HepG2 (cell line): ENCODE data around the gene PNKP. TPM values are rescaled to one million over a fixed set of nuclear protein-coding genes. Genes with fewer than 3 reads are reported as not detected.

Source experiments
- ATAC-seq: fragments of 200-7000 bp; cut with Tn5 transposase; 3 replicates; pipeline ENCODE4 v1.9.1; 2020; ENCODE audit warnings: mild to moderate bottlenecking, moderate library complexity
- BruUV-seq: library from RNA; stranded (reverse); fragments of 400-500 nt; replicated peaks from 2 replicates; lab custom pipeline; 2021; lab: Mats Ljungman, UMichigan
- CTCF ChIA-PET: fragments of 300-600 bp; formaldehyde crosslinking; extraction: SDS; loops from one replicate; lab custom pipeline; 2021; ENCODE audit warnings: low total read pairs, inconsistent platforms, low intra/inter-chr PET ratio; lab: Yijun Ruan, JAX
- POLR2A ChIA-PET: fragments of 350-600 bp; sonication (Branson Sonifier 250); formaldehyde crosslinking; loops from one replicate; lab custom pipeline; 2020; ENCODE audit warnings: antibody characterized with exemption, inconsistent platforms; lab: Yijun Ruan, JAX
- DNase-seq: peaks from one replicate; pipeline ENCODE4 v3.0.0-alpha.2; 2015; ENCODE audit warnings: low spot score
- FAIRE-seq: peaks from 3 replicates; lab custom pipeline; 2011; peaks lifted over from hg19 to GRCh38; lab: Jason Lieb, UNC
- H2AFZ ChIP-seq: one replicate; pipeline ENCODE4 v1.6.1; 2011; ENCODE audit warnings: low read length, inconsistent platforms
- H3K27ac ChIP-seq: fragments of 300-600 bp; 3 replicates; pipeline ENCODE4 v1.8.0; 2011; ENCODE audit warnings: mixed run types, mild to moderate bottlenecking, mixed read lengths, low read length, inconsistent platforms; ENCODE audit not compliant: insufficient read depth; ENCODE audit errors: extremely low read length
- H3K27me3 ChIP-seq, 2 experiments: fragments of 200-600 bp in 1 of 2; 2 replicates in 1 of 2; 3 replicates in 1 of 2; pipeline versions ENCODE4 v1.6.0 to v1.8.0; 2011; ENCODE audit warnings: low read length in 2 of 2, mild to moderate bottlenecking in 2 of 2, moderate library complexity in 2 of 2, inconsistent platforms in 1 of 2; ENCODE audit not compliant: insufficient read depth in 2 of 2, control insufficient read depth in 1 of 2
- H3K36me3 ChIP-seq, 2 experiments: fragments of 200-600 bp in 1 of 2; replicated peaks in 1 of 2; 2 replicates in 1 of 2; 3 replicates in 1 of 2; pipeline versions ENCODE4 v1.5.1 to v1.8.0; 2011; ENCODE audit warnings: low read length in 2 of 2, inconsistent platforms in 1 of 2; ENCODE audit not compliant: insufficient read depth in 2 of 2, control insufficient read depth in 1 of 2
- H3K4me1 ChIP-seq: 2 replicates; pipeline ENCODE4 v1.5.1; 2012; ENCODE audit warnings: low read length, inconsistent platforms; ENCODE audit not compliant: insufficient read depth
- H3K4me2 ChIP-seq: 2 replicates; pipeline ENCODE4 v1.6.0; 2011; ENCODE audit warnings: low read depth, low read length, inconsistent platforms
- H3K4me3 ChIP-seq, 3 experiments: fragments of 200-600 bp in 1 of 3; sonication (generic), shearing (Covaris generic) in 1 of 3; replicated peaks in 1 of 3; 2 replicates each; pipeline ENCODE4 v1.5.1; 2011 to 2016; ENCODE audit warnings: low read length in 3 of 3, inconsistent platforms in 2 of 3, low read depth in 2 of 3, mild to moderate bottlenecking in 2 of 3, control low read depth in 1 of 3, mixed read lengths in 1 of 3; ENCODE audit not compliant: insufficient read depth in 1 of 3
- H3K79me2 ChIP-seq: one replicate; pipeline ENCODE4 v1.6.1; 2011; ENCODE audit warnings: low read length, inconsistent platforms; ENCODE audit not compliant: insufficient read depth
- H3K9ac ChIP-seq: 2 replicates; pipeline ENCODE4 v1.6.0; 2011; ENCODE audit warnings: mild to moderate bottlenecking, low read depth, low read length, inconsistent platforms; ENCODE audit not compliant: insufficient read depth
- H3K9me3 ChIP-seq: 2 replicates; pipeline ENCODE4 v1.5.1; 2012; ENCODE audit warnings: mild to moderate bottlenecking, low read length
- H4K20me1 ChIP-seq: 2 replicates; pipeline ENCODE4 v1.6.0; 2011; ENCODE audit warnings: inconsistent platforms, mild to moderate bottlenecking, low read length, moderate library complexity; ENCODE audit not compliant: insufficient read depth
- RBFOX2 ChIP-seq: fragments of 200-400 bp; formaldehyde crosslinking; IDR thresholded peaks from 2 replicates; pipeline ENCODE4 v1.6.1; 2017; ENCODE audit warnings: low read depth, mild to moderate bottlenecking, low read length
- SYNCRIP ChIP-seq: fragments of 200-400 bp; formaldehyde crosslinking; IDR thresholded peaks from 2 replicates; pipeline ENCODE4 v1.6.1; 2018; ENCODE audit warnings: mild to moderate bottlenecking, low read depth, low read length; ENCODE audit not compliant: insufficient read depth
- ZNF263 ChIP-seq: sonication (generic); formaldehyde crosslinking; IDR thresholded peaks from 2 replicates; pipeline ENCODE4 v1.4.0; 2020; ENCODE audit warnings: missing genetic modification reagents
- ZNF768 ChIP-seq: sonication (generic); formaldehyde crosslinking; IDR thresholded peaks from 2 replicates; pipeline ENCODE4 v1.4.0; 2020; ENCODE audit warnings: missing genetic modification reagents
- ZSCAN29 ChIP-seq: sonication (generic); formaldehyde crosslinking; conservative IDR thresholded peaks from 2 replicates; pipeline ENCODE4 v1.4.0; 2020; ENCODE audit warnings: mild to moderate bottlenecking, missing genetic modification reagents
- WGBS: methylation state at CpG from one replicate; pipeline ENCODE4 v1.1.6; 2017; ENCODE audit warnings: low lambda C conversion rate; 5-methylcytosine and 5-hydroxymethylcytosine counted together
- in situ Hi-C: cut with HindIII; loops from 2 replicates; pipeline ENCODE4 v1.10.0; 2017; ENCODE audit warnings: low pct_unique_long_range_greater_than_20kb; ENCODE audit not compliant: extremely low pct_ligation_motif_present
- intact Hi-C: fragments of 100-400 bp; cut with micrococcal nuclease; formaldehyde crosslinking; loops from one replicate; pipeline ENCODE4 v1.10.0; 2022; ENCODE audit not compliant: unreplicated experiment
- polyA plus RNA-seq, 8 experiments: library from polyadenylated mRNA; depleted of rRNA in 3 of 8; stranded (reverse) in 7 of 8; unstranded in 1 of 8; fragments of >200 nt; fragmentation: Illumina TruSeq in 4 of 8; extraction: Trizol in 4 of 8; gene quantifications; 2 replicates each; pipeline versions ENCODE4 v1.2.1 to v1.2.3, GENCODE V29; 2011 to 2016; ENCODE audit warnings: low read depth in 4 of 8, missing spikeins in 1 of 8, mixed read lengths in 1 of 8; ENCODE audit not compliant: insufficient read depth in 1 of 8
- total RNA-seq, 5 experiments: library from RNA; depleted of rRNA; stranded (reverse); fragments of >200 nt; fragmentation: Illumina TruSeq; extraction: Trizol; gene quantifications; 2 replicates each; pipeline ENCODE4 v1.2.3, GENCODE V29; 2016; ENCODE audit warnings: low read depth in 1 of 5
- TF ChIP-seq, protein P1 (sequence below): sonication (generic); formaldehyde crosslinking; IDR thresholded peaks from 2 replicates; pipeline ENCODE4 v1.8.1; 2023; ENCODE audit warnings: mild to moderate bottlenecking, missing genetic modification reagents

Gene PNKP
- total and polyA plus RNA-seq, 2 of the 13 experiments (the other 11 are each of a cell fraction or from before 2014, with no cell fraction given): 12.7 to 27.1 TPM

DNA sequence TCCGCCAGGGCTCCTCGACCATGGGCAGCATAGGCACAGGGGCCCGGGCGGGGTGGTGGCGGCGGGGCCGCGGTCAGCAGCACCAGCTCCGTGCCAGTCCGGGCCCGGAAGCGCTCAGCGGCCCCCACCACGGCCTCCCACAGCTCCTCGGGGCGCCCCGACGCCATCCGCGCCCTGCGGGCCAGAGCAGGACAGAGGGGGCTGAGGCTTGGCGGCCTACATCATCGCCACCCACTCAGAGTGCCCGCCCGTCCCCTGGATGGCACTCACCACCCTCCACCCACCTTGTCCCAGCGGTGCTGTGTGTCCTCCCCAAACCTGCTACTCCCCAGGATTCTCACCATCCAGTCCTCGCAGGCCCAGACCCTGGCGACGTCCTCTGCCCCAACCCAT lies 5.7 kb upstream of the PNKP start:
- ATAC-seq: no peak

DNA sequence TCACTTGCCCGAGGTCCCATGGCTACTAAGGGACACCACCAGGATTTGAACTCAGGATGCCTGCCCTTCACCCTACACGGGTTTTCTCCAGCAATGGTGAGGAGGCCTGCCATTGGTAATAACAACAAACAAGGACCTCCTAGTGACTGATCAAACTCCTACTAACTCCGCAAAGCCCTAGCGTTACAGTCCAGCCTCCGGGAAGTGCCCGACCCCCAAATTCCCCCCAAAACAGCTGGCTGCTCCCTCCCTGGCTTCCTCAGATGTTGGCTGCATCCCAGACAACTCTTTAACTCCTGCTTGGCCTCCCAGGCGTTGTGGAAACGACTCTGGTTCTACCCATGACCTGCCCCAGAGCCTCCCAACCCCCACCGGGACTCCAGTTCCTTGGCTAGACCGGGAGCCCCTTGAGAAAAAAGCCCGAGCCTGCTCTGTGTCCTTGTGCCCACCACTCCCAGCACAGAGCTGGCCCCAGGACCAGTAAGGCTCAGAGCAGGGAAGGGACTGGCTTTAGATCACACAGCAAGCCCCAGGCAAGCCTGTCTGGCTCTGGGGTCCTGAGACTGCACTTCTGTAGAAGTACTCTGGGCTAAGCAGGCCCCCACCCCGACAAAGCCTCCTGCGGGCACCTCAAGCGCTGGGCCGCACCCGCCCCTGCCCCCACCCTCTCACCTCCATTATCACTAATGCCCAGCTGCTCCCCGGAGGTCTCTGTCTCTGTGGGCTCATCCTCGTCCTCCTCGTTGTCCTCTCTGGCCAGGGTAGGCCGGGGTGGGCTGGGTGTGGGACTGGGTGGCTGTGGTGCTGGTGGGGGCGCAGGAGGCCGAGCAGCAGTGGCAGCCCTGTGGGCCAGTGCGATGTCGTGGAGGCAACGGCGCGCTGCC lies 5.1 kb upstream of the PNKP start:
- peaks cover 38% of the 10 kb centered on the region for H3K4me1 ChIP-seq
- H3K9ac ChIP-seq: no peak overlapping the region
- ATAC-seq: no peak
- 0 out of 2 replicates have a peak, but pooled peaks have one; percentile 17 for TF ChIP-seq ZNF768 (CRISPR knock-in tag)
- TF ChIP-seq ZNF263: no peak
- no peak overlapping the region for H3K4me3 ChIP-seq
- H3K4me2 ChIP-seq: no peak overlapping the region
- peaks cover 24% of the 10 kb centered on the region for H3K79me2 ChIP-seq
- ChIA-PET POLR2A (no interaction called here), CTCF (no interaction called here)
- H4K20me1 ChIP-seq: no peaks in the 10 kb centered on the region
- BruUV-seq: no TSS peak
- no peak for FAIRE-seq
- in situ Hi-C loops: no loop called here
- no peak overlapping the region for H2AFZ ChIP-seq
- 96% methylated on average over 18 of the region's 27 CpGs for WGBS
- no peak overlapping the region for H3K27ac ChIP-seq
- intact Hi-C loops: no loop called here
- DNase-seq: no peak
- peaks cover 0 to 5% of the 10 kb centered on the region in 2 experiments; a peak in 3 of 5 replicates for H3K36me3 ChIP-seq
- H3K27me3 ChIP-seq: no peaks in the 10 kb centered on the region; a peak in 1 of 5 replicates
- no peaks in the 10 kb centered on the region for H3K9me3 ChIP-seq

More for the DNA sequence above, 5.7 kb upstream of the PNKP start:
- Histone ChIP-seq H2AFZ (no peak overlapping the region), H3K79me2 (peaks cover 25% of the 10 kb centered on the region), H3K4me3 (no peak overlapping the region), H3K4me1 (peaks cover 32% of the 10 kb centered on the region), H3K4me2 (no peak overlapping the region), H3K27ac (no peak overlapping the region)
- no TSS peak for BruUV-seq
- in situ Hi-C loops: no loop called here
- POLR2A ChIA-PET: no interaction called here
- FAIRE-seq: no peak
- CTCF ChIA-PET: no interaction called here
- TF ChIP-seq RBFOX2: peak; percentile 71
- no peak for TF ChIP-seq ZSCAN29 (CRISPR knock-in tag)
- TF ChIP-seq, protein P1, sequence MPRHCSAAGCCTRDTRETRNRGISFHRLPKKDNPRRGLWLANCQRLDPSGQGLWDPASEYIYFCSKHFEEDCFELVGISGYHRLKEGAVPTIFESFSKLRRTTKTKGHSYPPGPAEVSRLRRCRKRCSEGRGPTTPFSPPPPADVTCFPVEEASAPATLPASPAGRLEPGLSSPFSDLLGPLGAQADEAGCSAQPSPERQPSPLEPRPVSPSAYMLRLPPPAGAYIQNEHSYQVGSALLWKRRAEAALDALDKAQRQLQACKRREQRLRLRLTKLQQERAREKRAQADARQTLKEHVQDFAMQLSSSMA (CRISPR knock-in tag): no peak
- no peak for TF ChIP-seq SYNCRIP
- TF ChIP-seq, all 625 proteins: peak for 1
- WGBS: 92% methylated on average over 15 of the region's 29 CpGs
- Histone ChIP-seq H3K9me3 (no peaks in the 10 kb centered on the region), H3K9ac (no peak overlapping the region), H3K27me3 (no peaks in the 10 kb centered on the region; a peak in 1 of 5 replicates), H4K20me1 (peaks cover 2% of the 10 kb centered on the region; the same call in 1 of the 2 replicates), H3K36me3 (peaks cover 0 to 5% of the 10 kb centered on the region in 2 experiments; a peak in 3 of 5 replicates)
- intact Hi-C loops: no loop called here
- DNase-seq: no peak
